GM11168 (cell line): Measurements from ENCODE around the gene PRPH.

Experiments
- in situ Hi-C: fragments of 300-500 bp; cut with MboI; formaldehyde crosslinking; loops from one replicate; pipeline ENCODE4 v1.12.0; 2022; ENCODE audit warnings: low sequenced_read_pairs; ENCODE audit not compliant: unreplicated experiment

Gene PRPH

GRCh38 chr12:49342914-49343731, 48.2 kb downstream of the PRPH start:
- in situ Hi-C loops, result no loop called here

- in situ Hi-C loops, result no loop called here
Observed at GRCh38 chr12:49344486-49345050, 49.6 kb downstream of the PRPH start.

- in situ Hi-C loops, result no loop called here
Observed at GRCh38 chr12:49345051-49345824, 50.3 kb downstream of the PRPH start.

- in situ Hi-C loops, result no loop called here
Observed at GRCh38 chr12:49345825-49346658, 51.1 kb downstream of the PRPH start.

GRCh38 chr12:49346659-49347310, 51.8 kb downstream of the PRPH start, which contains the start of gene DNAJC22:
DNAJC22 (plus strand) TSS chr12:49346888; CDS start chr12:49348873, 1,985 bp downstream.
- in situ Hi-C loops, result no loop called here

GRCh38 chr12:49347311-49348193, 52.6 kb downstream of the PRPH start:
- in situ Hi-C loops, result no loop called here
